NCI-H526 (cell line): ENCODE results near the gene GIMAP8.
"Not testable (repeated sequence)": the region's sequence is repeated elsewhere in the genome, so short reads cannot be mapped to it uniquely, and the experiment has no call there.

ENCODE experiments used
- DNase-seq, 2 experiments: peaks; one replicate each; lab custom pipeline; 2025; lab: John Stamatoyannopoulos, UW

GIMAP8 gene

GRCh38 chr7:150464962-150465361 lies 14.5 kb downstream of the GIMAP8 start:
- no peak for DNase-seq

GRCh38 chr7:150465414-150465813 lies 15.0 kb downstream of the GIMAP8 start:
- DNase-seq = no peak

GRCh38 chr7:150466477-150466876 lies 16.0 kb downstream of the GIMAP8 start:
- DNase-seq = no peak

DNA sequence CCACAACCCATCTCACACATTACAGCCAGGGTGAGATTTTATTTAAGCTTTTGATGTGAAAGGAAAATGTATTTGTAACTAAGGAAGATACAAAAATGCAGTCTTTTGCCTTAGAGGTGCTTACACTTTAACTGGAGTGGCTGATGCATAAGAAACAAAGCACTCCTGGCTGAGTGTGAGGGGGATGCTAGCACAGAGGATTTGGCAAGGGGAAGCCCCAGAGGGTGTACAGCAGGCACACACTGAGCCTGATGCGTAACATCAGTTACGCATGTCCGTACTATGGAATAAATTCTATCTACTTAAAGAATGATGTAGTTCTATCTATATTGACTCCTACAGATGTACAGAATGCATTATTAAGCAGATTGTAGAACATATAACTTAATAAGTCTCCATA lies 17.8 kb downstream of the GIMAP8 start:
- no peak for DNase-seq

DNA sequence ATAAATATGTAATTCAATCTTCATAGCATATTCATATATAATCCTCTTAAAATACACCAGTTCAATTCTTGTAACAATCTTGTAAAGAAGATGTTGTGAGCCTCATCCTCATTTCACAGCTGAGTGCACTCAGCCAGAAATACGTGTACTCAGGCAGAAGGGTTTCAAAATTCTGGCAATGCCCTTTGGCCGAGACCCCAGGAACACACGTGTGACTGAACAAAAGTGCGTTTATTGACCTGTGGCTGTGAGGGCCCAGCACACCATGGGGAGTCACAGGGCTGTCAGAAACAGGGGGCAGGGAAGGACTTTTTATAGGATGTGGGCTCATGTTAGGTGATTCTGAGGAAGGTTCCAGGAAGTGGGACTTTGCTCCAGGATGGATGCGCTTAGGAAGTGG lies 21.5 kb downstream of the GIMAP8 start:
- DNase-seq = no peak

- no peak for DNase-seq
These were observed 23.5 kb downstream of the GIMAP8 start for GRCh38 chr7:150473902-150474301.

DNA sequence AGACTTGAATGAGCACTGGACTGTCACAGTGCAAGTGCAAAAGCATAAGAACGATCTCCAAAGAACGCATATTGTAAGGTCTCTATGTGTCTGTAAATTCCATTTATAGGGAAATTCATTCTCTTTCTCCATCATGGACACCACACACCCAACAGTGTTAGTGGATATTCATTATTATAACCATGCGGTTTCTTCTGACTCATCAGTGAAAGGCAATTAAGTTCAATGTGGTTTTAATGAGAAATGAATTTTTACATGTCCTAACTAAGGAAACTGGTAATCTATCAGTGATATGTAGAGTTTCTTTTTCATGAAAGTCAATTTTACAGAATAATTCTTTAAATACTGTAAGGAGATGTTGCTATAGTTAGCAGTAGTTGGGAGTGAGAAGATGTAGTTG lies 25.9 kb downstream of the GIMAP8 start:
- DNase-seq = no peak

DNA sequence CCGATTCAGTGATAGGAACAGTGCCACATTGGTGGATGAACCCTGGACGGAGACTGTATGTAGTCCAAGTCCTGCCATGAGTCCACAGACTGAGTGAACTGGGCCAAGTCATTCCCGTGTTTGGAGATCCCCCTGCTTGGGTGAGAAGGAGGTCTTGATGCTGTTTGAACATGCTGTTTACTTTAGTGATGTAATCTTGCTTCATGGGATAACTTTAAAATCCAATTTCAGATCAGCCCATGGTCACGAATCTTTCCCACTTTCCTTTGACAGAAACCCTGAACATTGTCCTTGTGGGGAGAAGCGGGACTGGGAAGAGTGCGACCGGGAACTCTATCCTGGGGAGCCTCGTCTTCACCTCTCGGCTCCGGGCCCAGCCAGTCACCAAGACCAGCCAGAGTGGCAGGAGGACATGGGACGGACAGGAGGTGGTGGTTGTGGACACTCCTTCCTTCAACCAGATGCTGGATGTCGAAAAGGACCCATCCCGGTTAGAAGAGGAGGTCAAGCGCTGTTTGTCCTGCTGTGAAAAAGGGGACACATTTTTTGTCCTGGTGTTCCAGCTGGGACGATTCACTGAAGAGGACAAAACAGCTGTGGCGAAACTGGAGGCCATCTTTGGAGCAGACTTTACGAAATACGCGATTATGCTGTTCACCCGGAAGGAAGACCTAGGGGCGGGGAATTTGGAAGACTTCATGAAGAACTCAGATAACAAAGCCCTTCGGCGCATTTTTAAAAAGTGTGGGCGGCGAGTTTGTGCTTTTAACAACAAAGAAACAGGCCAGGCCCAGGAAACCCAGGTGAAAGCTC lies 26.6 kb downstream of the GIMAP8 start:
- no peak for DNase-seq

DNA sequence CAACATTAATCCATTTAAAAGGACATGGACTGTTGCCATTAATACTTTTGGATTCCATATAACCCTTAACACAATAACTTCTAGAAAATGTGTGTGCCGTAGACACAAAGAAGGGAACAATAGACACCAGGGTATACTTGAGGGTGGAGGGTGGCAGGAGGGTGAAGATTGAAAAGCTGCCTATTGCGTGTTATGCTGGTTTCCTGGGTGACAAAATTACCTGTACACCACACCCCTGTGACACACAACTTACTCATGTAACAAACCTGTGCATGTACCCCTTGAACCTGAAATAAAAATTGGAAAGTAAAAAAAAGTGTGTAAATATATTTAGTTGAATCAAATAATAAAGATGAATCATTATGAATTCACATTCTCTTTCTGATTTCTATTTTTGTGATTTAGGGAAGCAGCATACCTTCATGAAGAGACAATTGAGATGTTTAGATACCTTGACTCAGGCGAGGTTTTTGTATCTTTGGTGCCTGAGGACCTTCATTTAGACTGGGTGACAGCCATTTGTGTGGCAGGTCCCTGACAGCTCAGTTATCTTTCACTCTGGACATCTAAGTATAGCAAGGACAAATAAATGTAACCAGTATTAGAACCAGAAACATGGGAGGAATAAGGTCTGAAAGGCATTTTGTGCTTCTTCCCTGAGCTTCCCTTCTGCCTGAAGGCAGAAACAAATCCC lies 28.7 kb downstream of the GIMAP8 start:
- DNase-seq = no peak

DNA sequence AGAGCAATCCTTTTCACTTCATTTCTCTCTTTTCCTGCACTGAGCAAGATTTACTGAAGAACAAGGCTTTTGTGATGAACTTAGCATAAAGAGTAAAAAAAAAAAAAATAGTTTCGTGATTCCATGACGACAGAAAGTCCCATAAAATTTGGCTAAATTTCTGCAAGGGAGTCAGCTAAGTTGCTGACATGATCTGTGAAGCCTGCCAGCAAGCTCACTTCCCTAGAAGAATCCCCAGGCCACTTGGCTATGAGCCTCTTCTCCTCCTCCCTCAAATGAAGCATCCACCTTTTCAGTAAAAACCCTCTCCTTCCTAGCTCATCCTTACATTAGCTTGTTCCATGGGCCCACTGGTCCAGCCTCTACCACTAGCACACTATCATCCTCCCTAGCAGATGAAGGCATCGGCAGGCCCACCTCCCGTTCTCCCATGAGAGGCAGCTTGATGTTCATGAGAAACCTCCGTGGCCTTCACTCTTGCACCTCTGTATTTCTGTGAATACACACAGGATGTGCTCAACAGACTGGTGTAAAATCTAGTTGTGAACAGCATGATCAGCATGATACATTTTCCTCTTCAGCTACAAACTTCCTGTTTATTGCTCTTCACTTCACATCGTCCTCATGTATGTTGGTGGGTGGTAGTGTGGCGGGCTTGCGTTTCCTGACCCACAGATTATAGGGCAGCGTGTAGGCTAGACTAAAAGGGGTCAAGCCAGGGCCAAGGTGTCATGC lies 30.9 kb downstream of the GIMAP8 start:
- DNase-seq = no peak

- DNase-seq = no peak
These were observed 31.5 kb downstream of the GIMAP8 start for GRCh38 chr7:150481922-150482321.

DNA sequence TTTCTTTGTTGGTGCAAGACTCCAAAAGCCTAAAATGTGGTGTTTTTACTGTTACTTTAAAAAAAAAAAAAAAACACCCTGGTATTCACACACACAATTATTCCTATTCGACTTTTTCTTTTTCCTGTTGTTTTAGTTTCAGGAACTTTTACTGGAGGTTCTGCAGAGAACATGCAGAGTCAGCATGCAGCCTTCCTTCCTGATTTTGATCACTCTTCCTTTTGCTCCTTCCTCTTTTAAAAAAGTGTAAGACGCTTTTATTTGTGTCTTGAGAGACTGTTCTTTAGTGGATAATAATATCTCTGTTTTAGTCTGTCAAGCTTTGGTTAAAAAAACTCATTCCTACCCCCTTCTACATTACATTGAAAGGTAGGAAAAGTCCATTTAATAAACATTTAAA lies 33.1 kb downstream of the GIMAP8 start:
- DNase-seq = not testable (repeated sequence)

DNA sequence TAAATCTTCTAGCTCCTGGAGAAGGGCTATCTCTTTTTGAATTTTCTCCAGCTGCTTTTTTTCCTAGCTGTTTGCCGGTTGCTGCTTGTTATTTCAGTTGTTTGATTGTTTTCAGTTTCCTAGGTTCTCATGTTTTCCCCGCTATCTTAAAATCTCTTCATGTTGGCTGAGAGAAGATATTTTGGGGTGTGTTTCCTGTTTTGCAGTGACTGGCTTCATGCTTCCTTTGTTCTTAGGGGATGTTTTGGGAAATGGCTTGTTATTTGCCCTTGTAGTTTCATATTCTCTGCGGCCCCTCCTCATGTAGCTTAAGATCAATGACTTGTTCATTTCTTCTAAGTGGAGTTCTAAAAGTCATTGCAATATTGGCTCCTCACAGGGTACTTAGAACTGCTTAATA lies 33.6 kb downstream of the GIMAP8 start:
- DNase-seq = not testable (repeated sequence)

DNA sequence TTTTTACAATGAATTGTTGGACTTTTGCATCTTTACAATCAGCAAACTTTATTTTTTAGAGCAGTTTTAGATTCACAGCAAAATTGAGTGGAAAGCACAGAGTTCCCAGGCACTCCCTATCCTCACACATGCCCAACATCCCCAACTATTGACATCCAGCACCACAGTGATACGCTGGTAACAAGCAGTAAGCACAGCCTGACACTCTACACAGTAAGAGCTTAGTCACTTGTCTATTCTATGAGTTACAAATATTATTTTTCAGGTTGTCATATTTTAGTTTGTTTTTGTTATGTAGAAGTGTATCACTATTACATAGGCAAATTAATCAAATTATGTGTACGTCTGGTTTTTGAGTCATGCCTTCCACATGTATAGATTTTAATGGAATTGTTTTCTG lies 37.2 kb downstream of the GIMAP8 start:
- DNase-seq = no peak

GRCh38 chr7:150489782-150490181 lies 39.4 kb downstream of the GIMAP8 start:
- DNase-seq = no peak

GRCh38 chr7:150493442-150493841 lies 43.0 kb downstream of the GIMAP8 start:
- DNase-seq = not testable (repeated sequence)

DNA sequence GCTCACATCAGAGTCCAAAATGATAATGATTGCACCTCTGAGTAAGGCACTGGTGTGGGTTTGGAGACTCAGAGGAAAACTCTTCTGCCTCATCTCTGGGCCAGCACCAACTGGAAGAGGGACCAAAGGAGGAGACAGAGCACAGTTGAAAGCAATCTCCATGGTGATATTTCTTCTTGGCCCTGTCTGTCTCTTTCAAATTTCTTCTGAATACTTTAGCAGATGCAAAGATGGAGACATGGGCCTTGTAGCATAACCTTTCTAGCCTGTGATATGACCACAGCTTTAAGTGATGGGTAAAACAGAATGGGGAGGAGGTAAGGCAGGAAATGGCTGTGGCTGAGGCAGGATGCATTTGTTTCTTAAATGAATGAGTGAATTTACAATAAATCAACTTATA lies 52.1 kb downstream of the GIMAP8 start:
- no peak for DNase-seq

- DNase-seq = no peak
These were observed 52.7 kb downstream of the GIMAP8 start for GRCh38 chr7:150503155-150503554.

GRCh38 chr7:150503581-150503980 lies 53.2 kb downstream of the GIMAP8 start:
- DNase-seq = no peak

DNA sequence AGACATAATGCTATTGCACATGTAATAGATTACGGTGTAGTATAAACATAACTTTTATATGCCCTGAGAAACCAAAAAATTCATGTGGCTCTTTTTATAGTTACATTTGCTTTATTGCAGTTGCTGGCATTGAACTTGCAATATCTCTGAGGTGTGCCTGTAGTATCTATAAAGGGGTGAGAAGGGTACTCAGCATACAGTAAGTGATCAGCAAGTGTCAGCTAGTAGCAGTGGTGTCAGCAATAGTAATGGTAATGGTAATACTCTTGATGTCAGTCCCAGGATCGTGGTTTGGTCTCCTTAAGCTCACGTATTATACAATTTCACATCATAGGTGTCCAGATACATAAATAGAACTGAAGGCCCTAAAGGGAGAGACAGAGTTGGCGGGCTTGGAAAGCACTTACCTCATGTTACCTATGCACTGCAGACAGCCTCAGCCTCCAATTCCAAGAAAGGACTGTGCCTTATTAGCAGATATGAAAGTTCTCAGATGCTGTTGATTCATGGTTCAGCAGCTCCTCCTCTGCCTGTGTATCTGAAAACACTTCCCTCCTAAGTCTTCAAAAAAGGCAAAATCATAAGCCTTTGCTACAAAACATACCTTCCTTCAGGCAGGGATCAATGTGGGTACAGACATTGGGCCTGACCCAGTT lies 57.6 kb downstream of the GIMAP8 start:
- DNase-seq = no peak

GRCh38 chr7:150511048-150511447 lies 60.6 kb downstream of the GIMAP8 start:
- DNase-seq = no peak

DNA sequence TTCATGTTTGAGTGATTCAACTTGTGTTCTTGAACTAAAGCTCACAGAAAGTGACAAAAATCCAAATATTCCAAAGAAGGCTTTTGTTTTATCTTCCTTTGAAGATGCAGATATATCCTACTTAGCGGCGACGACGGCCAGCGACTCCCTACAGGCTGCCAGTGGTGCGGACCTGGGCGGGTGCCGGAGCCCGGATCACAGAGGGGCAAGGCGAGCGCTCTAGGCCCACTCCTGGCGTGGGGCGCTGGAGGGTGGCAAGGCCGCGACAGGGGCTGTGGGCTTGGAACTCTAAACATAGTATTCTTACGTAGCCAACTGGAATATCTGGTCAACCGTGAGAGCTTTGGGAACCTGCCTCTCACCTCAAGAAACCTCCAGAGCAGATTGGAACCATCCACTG lies 63.3 kb downstream of the GIMAP8 start:
- no peak for DNase-seq
